Measurements from ENCODE around the gene MGRN1. TPM values are rescaled to one million over a fixed set of nuclear protein-coding genes. Genes with fewer than 3 reads are reported as not detected.
A peak's percentile ranks its signal among the peaks of the same experiment; 100 is the strongest.

MGRN1 gene
- total RNA-seq, 4 donors from 2014 or later, result 32.5 to 86.4 (median 57.6) TPM

GRCh38 chr16:4597174-4597573 is 27.5 kb upstream of the MGRN1 start:
- peak; percentile 82 to 85 for DNase-seq
- Histone ChIP-seq H3K27me3 (no peaks in the 10 kb centered on the region), H3K27ac (peak overlapping the region; percentile 45 to 49 (median 48)), H3K4me1 (peaks cover 21 to 24% of the 10 kb centered on the region in 2 donors), H3K4me3 (replicated peaks in 1 of 3) (no peak overlapping the region), H3K9me3 (no peaks in the 10 kb centered on the region), H3K36me3 (no peaks in the 10 kb centered on the region)
- WGBS, 2 donors, result 25 to 26% methylated on average over 5 to 8 of the region's 9 CpGs
- intact Hi-C loops (cut with DNase I), result no loop called here
- TF ChIP-seq POLR2A (IDR thresholded peaks at IDR 0.05) (no peak), CTCF (IDR thresholded peaks at IDR 0.05) (no peak)

GRCh38 chr16:4599037-4599436 is 25.6 kb upstream of the MGRN1 start:
- intact Hi-C loops (cut with DNase I), result no loop called here
- Histone ChIP-seq H3K9me3 (no peaks in the 10 kb centered on the region), H3K27ac (no peak overlapping the region), H3K4me3 (replicated peaks in 1 of 3) (no peak overlapping the region), H3K36me3 (no peaks in the 10 kb centered on the region), H3K27me3 (no peaks in the 10 kb centered on the region), H3K4me1 (peaks cover 21 to 24% of the 10 kb centered on the region in 2 donors)
- TF ChIP-seq CTCF (IDR thresholded peaks at IDR 0.05), result no peak
- TF ChIP-seq POLR2A (IDR thresholded peaks at IDR 0.05), result no peak
- 93 to 94% methylated on average over 9 to 10 of the region's 10 CpGs for WGBS, 2 donors
- no peak for DNase-seq

GRCh38 chr16:4599545-4599944 is 25.1 kb upstream of the MGRN1 start:
- WGBS, 2 donors, result 79 to 85% methylated on average over 8 of the region's 8 CpGs
- no peaks in the 10 kb centered on the region for H3K27me3 ChIP-seq
- H3K9me3 ChIP-seq, result no peaks in the 10 kb centered on the region
- intact Hi-C loops (cut with DNase I), result no loop called here
- H3K4me1 ChIP-seq, result peaks cover 21 to 24% of the 10 kb centered on the region in 2 donors
- DNase-seq, result no peak
- no peak for TF ChIP-seq POLR2A (IDR thresholded peaks at IDR 0.05)
- TF ChIP-seq CTCF (IDR thresholded peaks at IDR 0.05), result no peak
- no peak overlapping the region for H3K4me3 ChIP-seq (replicated peaks in 1 of 3)
- H3K36me3 ChIP-seq, result no peaks in the 10 kb centered on the region
- H3K27ac ChIP-seq, result no peak overlapping the region

GRCh38 chr16:4601036-4601863 is 23.4 kb upstream of the MGRN1 start:
- peak; percentile 90 to 91 for DNase-seq
- Histone ChIP-seq H3K4me1 (peaks cover 21 to 26% of the 10 kb centered on the region in 2 donors), H3K27me3 (no peaks in the 10 kb centered on the region), H3K9me3 (no peaks in the 10 kb centered on the region), H3K4me3 (replicated peaks in 1 of 3) (no peak overlapping the region), H3K27ac (peak overlapping the region; percentile 34 to 70 (median 36)), H3K36me3 (no peaks in the 10 kb centered on the region)
- TF ChIP-seq POLR2A (IDR thresholded peaks at IDR 0.05) (no peak), CTCF (IDR thresholded peaks at IDR 0.05) (no peak)
- intact Hi-C loops (cut with DNase I), result no loop called here
- 28 to 34% methylated on average over 18 of the region's 18 CpGs for WGBS, 2 donors

GRCh38 chr16:4601864-4602186 is 22.8 kb upstream of the MGRN1 start:
- no peaks in the 10 kb centered on the region for H3K27me3 ChIP-seq
- intact Hi-C loops (cut with DNase I), result no loop called here
- 59 to 87% methylated on average over 6 of the region's 6 CpGs for WGBS, 2 donors
- no peak for TF ChIP-seq POLR2A (IDR thresholded peaks at IDR 0.05)
- no peak for DNase-seq
- no peak overlapping the region for H3K4me3 ChIP-seq (replicated peaks in 1 of 3)
- H3K4me1 ChIP-seq, result peaks cover 22 to 29% of the 10 kb centered on the region in 2 donors
- H3K9me3 ChIP-seq, result no peaks in the 10 kb centered on the region
- H3K36me3 ChIP-seq, result no peaks in the 10 kb centered on the region
- H3K27ac ChIP-seq, result peak overlapping the region in 2 of 3 donors; percentile 36 to 70
